Gastroesophageal sphincter (tissue), 3 donors: ENCODE data around the gene SPINK8.

ENCODE experiments used
- EP300 ChIP-seq: sonication (generic); formaldehyde crosslinking; IDR thresholded peaks from one replicate; pipeline ENCODE4 v1.6.1; 2017; ENCODE audit warnings: antibody characterized with exemption, mild to moderate bottlenecking
- POLR2A ChIP-seq, 2 donors: fragments of 450-650 bp; IDR thresholded peaks; one replicate each; pipeline ENCODE4 v1.6.1; 2017; ENCODE audit warnings: antibody characterized with exemption in 2 of 2, mild to moderate bottlenecking in 2 of 2, moderate library complexity in 1 of 2
- POLR2AphosphoS5 ChIP-seq: sonication (generic); formaldehyde crosslinking; IDR thresholded peaks from one replicate; pipeline ENCODE4 v1.6.1; 2017; ENCODE audit warnings: antibody characterized with exemption
- TF ChIP-seq, protein P1 (sequence below), 4 experiments: fragments of 200-600 bp in 2 of 4; fragments of 450-650 bp in 2 of 4; sonication (generic) in 1 of 4; IDR thresholded peaks; one replicate each; pipeline ENCODE4 v1.5.1; 2017 to 2019; ENCODE audit warnings: antibody characterized with exemption in 4 of 4, mild to moderate bottlenecking in 2 of 4, moderate library complexity in 2 of 4

GRCh38 chr3:48314542-48314941, 18.9 kb downstream of the SPINK8 start:
- TF ChIP-seq, protein P1, sequence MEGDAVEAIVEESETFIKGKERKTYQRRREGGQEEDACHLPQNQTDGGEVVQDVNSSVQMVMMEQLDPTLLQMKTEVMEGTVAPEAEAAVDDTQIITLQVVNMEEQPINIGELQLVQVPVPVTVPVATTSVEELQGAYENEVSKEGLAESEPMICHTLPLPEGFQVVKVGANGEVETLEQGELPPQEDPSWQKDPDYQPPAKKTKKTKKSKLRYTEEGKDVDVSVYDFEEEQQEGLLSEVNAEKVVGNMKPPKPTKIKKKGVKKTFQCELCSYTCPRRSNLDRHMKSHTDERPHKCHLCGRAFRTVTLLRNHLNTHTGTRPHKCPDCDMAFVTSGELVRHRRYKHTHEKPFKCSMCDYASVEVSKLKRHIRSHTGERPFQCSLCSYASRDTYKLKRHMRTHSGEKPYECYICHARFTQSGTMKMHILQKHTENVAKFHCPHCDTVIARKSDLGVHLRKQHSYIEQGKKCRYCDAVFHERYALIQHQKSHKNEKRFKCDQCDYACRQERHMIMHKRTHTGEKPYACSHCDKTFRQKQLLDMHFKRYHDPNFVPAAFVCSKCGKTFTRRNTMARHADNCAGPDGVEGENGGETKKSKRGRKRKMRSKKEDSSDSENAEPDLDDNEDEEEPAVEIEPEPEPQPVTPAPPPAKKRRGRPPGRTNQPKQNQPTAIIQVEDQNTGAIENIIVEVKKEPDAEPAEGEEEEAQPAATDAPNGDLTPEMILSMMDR (IDR thresholded peaks at IDR 0.05) = no peak
- TF ChIP-seq POLR2A (IDR thresholded peaks at IDR 0.05) (no peak), EP300 (no peak), POLR2AphosphoS5 (no peak)
